NCI-H2227 (cell line): ENCODE data around the gene SND1.

Experiments
- DNase-seq: peaks from one replicate; lab custom pipeline; 2025; ENCODE audit not compliant: unreplicated experiment; lab: John Stamatoyannopoulos, UW

The SND1 gene

DNA sequence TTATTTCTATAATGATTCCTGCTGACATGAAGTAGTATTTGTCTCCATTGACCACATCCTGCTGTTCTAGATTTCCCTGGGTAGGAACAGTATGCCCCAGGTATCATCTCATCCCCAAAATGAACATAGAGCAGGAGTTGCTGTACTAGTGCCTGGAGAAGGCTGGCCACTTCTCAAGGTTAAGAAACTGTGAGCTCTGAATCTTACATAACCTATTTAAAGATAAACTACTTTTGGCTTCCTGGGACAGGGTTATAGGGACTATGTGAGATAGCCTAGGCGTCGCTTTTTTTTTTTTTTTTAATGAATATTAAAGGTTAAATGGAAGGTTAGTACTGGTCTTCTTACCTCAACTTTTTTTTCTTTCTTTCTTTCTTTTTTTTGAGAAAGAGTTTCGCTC, 276.2 kb downstream of the SND1 start:
- DNase-seq = no peak

DNA sequence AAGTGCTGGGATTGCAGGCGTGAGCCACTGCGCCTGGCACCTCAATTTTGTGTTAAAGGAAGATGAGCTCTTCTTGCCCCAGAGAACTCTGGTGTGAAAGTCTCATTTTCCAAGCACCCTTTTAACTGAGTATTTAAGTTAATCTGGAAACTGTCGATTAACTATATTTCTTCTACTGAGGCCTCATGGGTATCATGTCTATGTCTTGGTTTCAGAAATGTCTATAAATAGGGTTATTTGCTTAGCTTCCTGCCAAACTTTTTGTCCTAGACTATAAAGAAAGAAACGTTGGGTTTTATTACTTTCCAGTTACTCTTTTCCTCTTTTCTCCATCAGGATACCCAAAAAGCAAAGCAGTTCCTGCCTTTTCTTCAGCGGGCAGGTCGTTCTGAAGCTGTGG, 276.9 kb downstream of the SND1 start:
- no peak for DNase-seq

DNA sequence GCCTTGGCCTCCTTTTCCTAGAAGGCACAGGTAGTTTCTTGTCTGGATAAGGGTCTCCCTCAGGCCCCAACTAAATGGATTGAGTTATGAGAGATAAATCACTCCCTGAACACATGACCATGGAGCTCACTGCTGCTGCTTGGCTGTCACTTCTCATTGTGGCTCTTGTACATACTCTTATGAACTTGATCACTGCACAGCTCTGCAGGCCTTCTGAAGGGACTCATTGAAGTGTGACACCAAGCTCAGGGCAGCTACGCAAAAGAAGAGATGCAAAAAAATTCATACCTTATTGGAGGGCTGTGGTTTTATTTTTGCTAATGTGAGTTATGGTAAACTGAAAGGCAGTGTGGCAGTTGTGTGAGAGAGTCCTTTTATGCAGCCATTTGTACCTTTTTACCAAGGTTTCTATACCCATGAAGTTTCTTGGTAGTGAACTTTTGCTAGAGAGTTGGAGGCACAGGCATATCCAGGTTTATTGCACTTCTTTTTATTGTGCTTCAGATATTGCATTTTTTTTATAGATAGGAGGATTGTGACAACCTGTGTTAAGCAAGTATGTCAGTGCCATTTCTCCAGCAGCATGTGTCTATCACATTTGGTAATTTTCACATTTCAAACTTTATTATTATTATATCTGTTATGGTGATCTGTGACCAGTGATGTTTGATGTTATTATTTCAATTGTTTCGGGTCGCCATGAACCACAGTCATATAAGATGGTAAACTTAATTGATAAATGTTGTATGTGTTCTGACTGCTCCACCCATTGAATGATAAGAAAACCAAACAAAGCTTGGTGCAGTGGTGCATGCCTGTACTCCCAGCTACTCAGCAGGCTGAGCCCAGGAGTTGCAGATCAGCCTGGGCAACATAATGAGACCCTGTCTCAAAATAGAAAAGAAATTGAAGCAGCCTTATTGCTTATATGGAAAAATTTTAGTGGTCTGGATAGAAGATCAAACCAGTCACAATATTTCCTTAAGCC, 278.6 kb downstream of the SND1 start:
- DNase-seq = no peak

DNA sequence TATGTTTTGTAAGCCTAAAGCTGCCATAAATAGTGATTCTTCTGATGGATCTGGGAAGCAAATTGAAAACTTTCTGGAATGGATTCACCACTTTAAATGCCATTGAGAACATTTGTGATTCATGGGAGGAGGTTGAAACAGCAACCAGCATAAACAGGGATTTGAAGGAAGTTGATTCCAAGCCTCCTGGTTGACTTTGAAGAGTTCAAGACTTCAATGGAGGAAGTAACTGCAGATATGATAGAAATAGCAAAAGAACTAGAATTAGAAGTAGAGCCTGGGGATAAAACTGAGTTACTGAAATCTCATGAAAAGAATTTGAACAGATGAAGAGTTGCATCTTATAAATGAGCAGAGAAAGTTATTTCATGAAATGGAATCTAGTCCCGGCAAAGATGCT, 280.1 kb downstream of the SND1 start:
- no peak for DNase-seq

DNA sequence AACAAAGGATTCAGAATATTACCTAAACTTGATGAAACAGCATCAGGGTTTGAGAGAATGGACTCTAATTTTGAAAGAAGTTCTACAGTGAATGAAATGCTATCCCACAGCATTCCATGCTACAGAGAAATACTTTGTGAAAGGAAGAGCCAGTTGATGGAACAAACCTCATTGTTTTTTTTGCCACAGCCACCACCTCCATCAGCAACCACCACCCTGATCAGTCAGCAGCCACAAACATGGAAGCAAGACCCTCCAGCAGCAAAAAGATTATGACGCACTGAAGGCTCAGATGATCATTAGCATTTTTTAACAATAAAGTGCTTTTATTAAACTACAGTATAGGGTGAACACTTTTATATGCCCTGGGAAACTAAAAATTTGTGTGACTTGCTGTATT, 280.5 kb downstream of the SND1 start:
- DNase-seq = no peak

DNA sequence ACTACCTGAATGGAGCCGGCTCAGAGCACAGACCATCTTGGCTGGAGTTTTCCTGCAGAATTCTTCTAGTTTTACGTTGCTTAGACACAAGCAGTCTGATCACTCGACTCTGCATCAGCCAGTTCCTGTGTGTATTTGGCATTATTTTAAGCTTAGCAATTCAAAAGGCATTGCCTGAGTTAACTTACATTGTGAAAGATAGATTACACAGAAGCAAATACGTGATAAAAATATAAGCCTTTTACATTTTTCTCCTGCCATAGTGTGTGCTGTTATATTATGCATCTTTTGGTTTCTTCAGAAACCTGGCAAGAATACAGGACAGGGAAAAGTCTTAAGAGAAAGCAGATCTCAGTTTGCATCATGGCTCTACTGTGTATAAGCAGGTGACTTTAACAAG, 281.2 kb downstream of the SND1 start:
- DNase-seq = no peak

DNA sequence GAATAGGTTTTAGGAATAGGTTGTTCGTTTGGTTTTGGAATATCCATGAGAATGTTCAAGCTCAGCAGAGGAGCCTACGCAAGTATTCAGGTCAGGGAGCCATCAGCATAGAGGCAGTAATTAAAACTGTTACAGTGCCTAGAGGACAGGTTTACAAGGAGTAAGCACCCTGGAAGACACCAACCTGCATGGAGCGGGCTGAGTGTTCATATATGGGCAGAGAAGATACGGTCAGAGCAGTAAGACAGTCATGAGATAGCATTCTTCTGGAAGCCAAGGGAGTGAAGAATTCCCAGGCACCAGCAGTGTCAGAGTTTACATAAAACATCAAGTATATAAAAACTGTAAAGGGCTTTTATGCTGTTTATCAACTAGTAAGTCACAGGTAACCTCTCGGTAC, 282.7 kb downstream of the SND1 start:
- DNase-seq = no peak

DNA sequence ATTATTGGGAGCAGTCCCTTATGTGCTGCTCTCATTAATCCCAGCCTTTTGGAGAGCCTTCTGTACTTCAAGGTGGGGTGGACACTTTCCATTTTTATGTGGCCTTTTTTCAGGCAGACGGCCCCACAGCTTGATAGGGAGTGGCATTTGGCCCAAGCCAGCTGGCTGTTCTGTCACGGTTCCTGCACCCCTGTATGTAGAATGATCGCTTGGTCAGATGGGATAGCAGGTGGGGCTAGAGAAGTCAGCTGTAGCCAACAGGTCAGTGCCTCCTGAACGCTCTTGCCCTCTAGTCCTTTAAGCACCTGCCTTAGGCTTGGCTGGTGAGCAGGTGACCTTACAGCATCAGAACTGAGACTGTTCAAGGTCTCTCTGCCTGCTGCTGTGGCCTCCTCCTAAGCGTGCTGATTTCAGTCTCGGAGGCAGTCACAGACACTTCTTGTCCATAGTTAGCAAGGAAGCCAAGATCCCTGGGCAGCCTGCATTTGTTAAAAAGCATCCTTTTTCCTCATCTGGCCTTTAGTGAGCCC, 283.9 kb downstream of the SND1 start:
- no peak for DNase-seq

DNA sequence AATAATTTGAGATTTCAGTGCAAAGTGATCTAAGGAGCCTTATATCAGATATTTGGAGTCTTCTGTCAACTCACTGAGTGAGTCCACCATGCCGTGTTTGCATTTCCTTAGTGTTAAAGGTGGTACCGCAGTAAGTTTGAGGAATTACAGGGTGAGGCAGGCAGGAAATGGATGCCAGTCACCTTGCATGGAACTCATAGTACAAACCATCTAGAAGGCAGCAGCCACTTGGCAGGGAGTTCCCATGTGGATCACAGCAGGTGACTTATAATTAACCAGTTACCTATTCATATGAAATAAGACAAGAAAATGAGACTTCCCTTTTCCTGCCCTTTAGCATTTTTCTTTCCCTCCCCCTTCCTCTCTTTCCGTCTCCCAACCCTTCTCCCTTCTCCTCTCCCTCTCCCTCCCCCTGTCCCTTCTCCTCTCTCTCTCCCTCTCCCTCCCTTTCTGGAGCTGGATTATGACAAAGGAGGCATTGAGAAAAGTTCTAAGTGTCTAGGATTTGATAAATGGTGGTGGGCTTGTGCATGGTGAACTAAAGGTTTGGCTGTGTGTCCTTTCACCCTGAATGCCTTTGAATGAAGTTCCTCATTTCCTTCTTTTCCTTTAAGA, 285.2 kb downstream of the SND1 start:
- DNase-seq = no peak

DNA sequence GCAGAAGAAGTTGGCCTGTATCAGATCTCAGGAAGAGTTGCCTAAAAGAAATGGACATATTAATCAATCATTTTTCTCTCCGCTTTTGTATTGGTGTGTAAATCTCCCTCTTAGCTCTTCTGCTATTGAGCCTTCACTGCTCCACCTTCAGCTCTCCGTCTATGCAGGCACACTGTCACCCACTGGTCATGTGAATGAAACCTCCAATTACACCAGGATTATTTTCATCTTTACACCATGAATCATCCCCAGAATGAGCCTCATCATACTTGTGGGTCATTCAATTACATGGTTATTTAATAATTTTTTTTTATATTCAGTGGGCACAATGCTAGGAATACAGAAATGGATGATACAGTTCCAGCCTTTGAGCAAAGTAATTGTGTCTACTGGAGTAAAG, 286.6 kb downstream of the SND1 start:
- no peak for DNase-seq

DNA sequence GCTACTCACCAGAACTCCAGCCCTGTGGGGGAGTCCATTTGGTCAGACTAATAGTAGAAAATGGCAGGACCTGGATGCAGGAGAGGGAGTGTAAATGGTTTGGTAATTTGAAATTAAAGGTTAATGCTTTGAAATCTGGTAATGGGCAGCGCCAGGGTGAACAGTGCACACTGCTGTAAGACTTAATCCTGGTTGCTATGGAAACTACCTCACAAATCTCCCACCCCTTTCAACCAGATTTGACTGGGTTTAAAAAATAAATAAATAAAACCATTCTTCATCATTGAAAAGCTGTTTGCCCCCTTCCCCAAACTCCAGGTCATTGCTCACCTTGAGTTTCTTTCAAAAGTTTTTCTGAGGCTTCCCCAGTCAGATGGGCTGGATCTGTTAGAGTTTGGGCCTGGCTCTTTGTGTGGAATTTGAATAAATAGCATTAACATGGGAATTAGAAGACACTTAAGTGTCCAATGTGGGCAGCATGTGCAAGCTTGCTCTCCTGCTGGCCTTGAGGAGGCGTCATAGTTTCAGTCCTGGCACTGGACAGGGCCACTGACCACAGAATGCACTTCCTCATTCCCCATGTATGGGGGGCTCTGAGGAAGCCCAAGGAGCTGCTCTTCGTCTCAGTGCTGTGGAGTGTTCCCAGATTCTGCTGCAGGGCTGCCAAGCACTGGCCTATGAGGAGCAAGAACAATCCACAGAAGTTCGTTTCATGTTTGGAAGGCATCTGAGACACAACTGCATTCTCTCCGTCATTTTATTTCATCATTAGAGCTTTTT, 288.6 kb downstream of the SND1 start:
- DNase-seq = no peak

DNA sequence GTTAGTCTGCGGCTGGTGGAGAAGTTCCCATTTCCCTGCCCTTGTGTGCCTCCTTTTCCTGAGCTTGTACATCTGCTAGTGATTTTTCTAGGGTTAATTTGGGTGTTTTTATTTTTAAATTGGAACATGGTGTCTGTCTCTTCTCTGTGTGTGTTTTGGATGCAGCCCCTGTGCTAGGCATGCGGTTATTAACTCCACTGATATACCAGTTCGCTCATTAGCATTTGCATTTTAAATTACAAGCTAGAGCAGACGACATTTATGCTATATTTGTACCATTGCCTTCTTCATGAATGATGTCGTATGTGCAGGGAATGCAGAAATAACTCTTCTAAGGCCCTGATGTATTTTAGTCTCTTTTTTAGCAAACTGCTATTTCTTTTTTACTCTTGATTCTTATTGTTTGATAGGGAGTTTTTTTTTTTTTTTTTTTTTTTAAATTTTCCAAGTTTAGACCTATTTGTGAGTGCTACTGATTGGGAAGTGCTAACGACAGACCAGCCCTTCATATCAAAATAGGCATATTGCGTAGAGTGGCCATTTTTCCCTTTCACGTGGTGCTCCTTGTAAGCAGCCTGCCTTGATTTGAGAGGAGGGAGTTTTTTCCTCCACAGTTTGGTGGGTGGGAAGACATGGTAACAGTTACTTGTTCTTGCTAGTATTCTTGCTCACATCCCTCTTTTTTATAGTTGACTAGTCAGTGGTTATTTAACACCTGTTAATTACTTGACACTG, 289.6 kb downstream of the SND1 start:
- no peak for DNase-seq

DNA sequence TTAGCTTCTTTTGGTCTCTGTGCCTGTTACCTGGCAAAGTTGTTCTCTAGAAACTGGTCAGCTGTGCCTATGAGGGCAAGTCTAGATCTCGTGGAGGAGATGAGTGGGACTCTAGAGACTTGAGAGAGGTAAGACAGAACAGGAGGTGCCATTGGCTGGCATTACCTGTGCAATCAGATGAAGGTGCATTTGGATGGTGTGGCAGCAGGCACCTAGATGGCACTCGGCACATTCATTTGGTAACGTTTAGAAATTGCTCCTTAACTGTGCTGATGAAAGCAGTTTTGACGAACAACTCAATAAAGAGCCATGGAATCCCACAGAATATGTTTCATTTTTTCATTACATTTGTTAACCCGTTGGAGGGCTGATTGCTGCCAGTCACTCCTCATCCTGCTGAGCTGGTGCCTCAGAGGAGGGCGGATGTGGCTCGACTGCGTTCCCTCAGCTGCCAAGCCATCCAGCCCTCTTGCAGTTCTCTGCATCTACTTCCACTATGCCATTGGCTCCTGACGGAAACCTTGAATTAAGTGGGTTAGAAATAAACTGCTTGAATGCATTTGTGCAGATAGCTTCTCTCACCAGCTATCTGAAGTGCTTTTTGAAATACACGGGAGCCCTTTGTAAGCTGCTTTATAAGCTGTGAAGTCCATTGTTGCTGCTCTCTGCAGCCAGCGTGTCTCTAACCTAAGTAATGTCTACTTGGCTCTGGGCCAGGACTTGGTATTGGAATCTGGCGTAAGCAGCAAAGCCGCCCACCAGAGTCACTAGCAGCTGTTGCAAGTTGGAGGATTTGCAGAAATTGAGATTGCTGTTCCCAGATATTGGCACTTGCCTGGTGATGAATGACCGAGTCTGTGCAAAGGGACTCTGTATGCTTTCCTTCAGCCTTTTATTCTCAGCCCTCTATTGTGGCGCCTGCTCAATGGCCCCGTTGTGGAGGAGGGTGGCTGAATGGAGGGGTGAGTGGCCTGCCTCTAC, 291.8 kb downstream of the SND1 start:
- DNase-seq = peak; percentile 96

DNA sequence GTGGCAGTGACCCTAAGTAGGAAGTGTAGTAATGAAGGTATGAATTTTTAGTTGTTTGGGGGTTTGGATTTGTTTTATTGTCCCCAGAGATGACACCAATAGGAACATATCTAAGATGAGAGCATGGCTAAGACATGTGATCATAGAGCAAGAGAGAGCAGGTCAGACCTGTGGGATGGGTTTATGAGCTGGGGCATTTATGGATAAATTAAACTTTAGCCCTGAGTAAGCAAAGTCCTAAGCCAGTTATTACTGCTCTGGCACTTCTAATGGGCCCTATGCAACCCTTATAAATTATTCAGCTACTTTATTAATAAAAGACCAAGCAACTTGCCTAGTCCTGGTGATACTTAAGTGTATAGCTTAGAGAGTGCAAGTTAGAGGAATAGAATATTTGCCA, 294.1 kb downstream of the SND1 start:
- no peak for DNase-seq

DNA sequence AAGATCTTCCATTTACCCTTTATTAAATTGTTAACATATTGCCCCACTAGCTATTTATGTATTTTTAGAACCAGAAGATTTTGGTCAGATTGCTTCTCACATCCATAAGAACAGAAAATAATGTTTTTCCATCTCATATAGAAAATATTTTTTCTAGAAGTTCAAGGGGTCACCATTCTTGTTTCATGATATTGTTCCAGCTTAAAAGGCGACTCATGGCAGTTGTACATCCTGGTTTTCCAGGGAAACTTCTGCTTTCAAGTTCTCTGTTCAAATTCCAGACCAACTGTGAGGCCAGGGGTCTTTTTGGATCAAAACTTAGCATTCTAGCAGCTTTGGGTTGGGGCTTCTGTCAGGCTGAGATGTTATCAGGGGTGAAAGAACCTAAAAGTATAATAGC, 294.9 kb downstream of the SND1 start:
- no peak for DNase-seq

DNA sequence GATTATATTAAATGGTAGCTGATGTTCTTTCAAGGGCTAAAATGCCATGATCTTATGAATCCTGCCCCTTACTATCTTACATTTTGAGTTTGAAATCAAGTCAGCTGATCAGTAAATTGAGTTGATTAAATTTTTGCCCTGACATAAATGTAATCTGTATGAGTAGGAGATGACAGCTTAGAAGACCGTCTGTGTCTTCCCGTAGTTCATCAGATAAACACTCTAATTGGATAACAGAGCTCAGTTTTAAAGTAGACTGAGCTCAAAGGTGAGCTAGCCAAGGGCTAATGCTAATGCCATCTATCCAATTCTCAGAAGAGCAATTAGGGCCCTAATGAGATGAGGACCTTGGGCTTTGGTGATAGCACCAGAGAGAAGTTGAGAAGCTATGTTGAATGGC, 296.3 kb downstream of the SND1 start:
- DNase-seq = no peak

DNA sequence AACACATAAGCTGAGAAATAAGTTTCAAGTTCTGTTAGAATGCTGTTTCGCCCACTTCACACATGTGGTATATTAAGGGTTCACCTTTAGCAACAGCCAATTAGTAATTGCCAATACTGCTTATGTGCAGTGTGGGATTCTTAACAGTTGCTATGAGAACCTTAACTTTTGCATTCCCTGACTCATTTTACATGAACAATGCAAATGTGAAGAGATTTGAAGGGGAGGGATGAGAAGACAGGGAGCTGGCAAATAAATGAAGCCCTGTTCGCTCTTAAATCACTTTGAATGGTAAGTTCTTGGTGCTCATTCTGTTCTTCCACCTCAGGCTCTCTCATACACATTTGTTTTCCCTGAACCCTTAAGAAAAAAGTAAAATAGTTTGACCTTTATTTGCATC, 296.9 kb downstream of the SND1 start:
- no peak for DNase-seq

DNA sequence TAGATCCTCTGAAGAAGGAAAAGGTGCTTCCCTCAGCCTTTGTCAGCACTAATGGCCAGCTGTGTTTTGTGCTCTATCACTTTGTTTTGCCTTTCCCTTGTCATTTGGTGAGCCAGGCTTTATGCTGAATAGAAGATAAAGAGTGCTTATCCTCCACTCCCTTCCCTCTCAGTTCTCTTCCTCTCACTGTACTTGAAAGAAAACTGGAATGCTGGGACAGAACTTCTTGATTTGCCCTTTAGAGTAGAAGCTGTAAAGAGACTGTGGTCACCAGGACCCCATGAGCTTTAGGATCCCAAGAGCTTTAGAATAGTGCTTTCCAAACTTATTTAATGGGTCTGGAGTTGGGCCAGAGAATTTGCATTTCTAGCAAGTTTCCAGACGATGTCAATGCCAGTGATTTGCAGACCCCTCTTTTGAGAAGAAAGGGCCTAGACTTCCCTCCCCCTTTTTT, 297.8 kb downstream of the SND1 start:
- no peak for DNase-seq

DNA sequence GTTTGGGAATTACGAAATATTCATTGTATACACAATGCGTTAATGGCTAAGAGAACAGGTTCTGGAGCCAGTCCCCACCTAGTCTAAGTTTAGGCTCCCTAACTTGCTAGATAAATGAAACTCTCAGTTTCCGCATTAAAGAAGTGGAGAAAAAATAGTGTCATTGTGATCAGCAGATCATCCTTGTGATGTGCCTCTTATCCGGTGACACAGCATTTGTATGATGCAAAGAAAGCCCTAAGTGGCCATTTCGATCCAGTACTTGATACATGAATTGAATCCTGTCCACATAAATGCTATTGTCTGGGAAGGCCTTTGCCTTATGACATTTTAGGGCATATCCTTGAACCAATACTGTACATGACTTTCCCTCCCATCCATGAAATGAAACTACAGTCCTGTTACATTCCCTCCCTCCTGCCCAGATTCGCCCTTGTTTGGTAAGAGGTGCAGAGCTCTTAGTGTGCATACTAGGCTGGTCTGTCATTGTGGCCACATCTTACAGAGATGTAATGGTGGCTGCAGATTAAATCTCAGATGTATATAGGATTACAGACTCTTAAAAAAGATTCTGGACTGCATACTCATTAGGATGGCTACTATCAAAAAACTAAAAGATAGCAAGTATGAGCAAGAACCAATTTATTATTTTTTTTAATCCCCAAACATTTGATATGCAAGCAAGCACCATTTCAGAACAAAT, 298.4 kb downstream of the SND1 start:
- DNase-seq = no peak
